Psoas muscle (tissue), 8 donors: ENCODE data around the gene TMEM8B. TPM values are rescaled to one million over a fixed set of nuclear protein-coding genes. Genes with fewer than 3 reads are reported as not detected.

Experiments used
- ATAC-seq, 4 donors: fragments of 200-7000 bp; cut with Tn5 transposase; one replicate each; pipeline ENCODE4 v1.9.1; 2020; ENCODE audit warnings: moderate library complexity in 3 of 4, mild to moderate bottlenecking in 2 of 4
- DNase-seq, 2 donors: peaks; one replicate each; pipeline ENCODE4 v3.0.0-alpha.2; 2020
- H3K27ac ChIP-seq: fragments of 200-600 bp; one replicate; pipeline ENCODE4 v1.8.0; 2022
- H3K27me3 ChIP-seq, 3 donors: fragments of 200-600 bp in 1 of 3; one replicate each; pipeline versions ENCODE4 v1.6.1 to v1.8.0; 2013 to 2022; ENCODE audit warnings: low read length in 2 of 3, mild to moderate bottlenecking in 2 of 3, moderate library complexity in 1 of 3; ENCODE audit not compliant: insufficient read depth in 3 of 3
- H3K36me3 ChIP-seq, 2 donors: fragments of 200-600 bp in 1 of 2; one replicate each; pipeline versions ENCODE4 v1.6.1 to v1.8.0; 2013 to 2022; ENCODE audit warnings: low read depth in 1 of 2, mild to moderate bottlenecking in 1 of 2, moderate library complexity in 1 of 2; ENCODE audit not compliant: insufficient read depth in 1 of 2
- H3K4me1 ChIP-seq: fragments of 200-600 bp; one replicate; pipeline ENCODE4 v1.8.0; 2022
- H3K4me3 ChIP-seq: fragments of 200-600 bp; one replicate; pipeline ENCODE4 v1.8.0; 2022; ENCODE audit warnings: mild to moderate bottlenecking
- H3K9me3 ChIP-seq: fragments of 200-600 bp; one replicate; pipeline ENCODE4 v1.8.0; 2022
- CTCF ChIP-seq: fragments of 200-600 bp; IDR thresholded peaks from one replicate; pipeline ENCODE4 v1.8.0; 2022; ENCODE audit warnings: antibody characterized with exemption
- WGBS, 3 donors: extraction: QIAGEN DNeasy Blood & Tissue Kit; methylation state at CpG; one replicate each; pipeline versions ENCODE4 v1.1.6 to v1.1.7; 2013; 5-methylcytosine and 5-hydroxymethylcytosine counted together
- intact Hi-C, 2 donors: fragments of 100-400 bp; cut with DNase I; formaldehyde crosslinking; loops; one replicate each; pipeline versions ENCODE4 v1.11.0 to v1.14.2; 2022
- polyA plus RNA-seq, 3 donors: library from polyadenylated mRNA; stranded (reverse); fragments of 200-250 nt; gene quantifications; one replicate each; pipeline ENCODE4 v1.2.3, GENCODE V29; 2013
- total RNA-seq, 4 donors: library from RNA; stranded (reverse); fragmentation: NEBNext Ultra II Directional in 2 of 4; extraction: Animal tissue kit (Norgen Biotek cat#: 25700) in 2 of 4; gene quantifications; one replicate each; pipeline versions ENCODE4 v1.2.1 to v1.2.4, GENCODE V29; 2021 to 2023
- donor health status: healthy with polysubstance abuse.
- donor health status: DM: no; HTN: no; CAD: no; lungs with moderate emphysema.
- donor health status: Bipolar disorder and iron deficiency.
- donor health status: healthy.
- donor health status: DM: yes; HTN: yes; CAD: no.
- donor health status: DM: no; HTN: no; CAD: no.
- donor health status: DM: no; HTN: no; CAD: no.
- donor health status: DM: yes; HTN: yes; CAD: no.

The TMEM8B gene
- total and polyA plus RNA-seq, 7 donors, result 2.8 to 18.5 (median 8.9) TPM

- 28 to 35% (median 34%) methylated on average over 4 of the region's 4 CpGs for WGBS, 3 donors
- intact Hi-C loops, result loop anchor here (1.0 to 2.0 kb wide), 3 partner anchors 36 to 92 kb away; no protein-coding TSS in a partner anchor
- no peaks in the 10 kb centered on the region for H3K36me3 ChIP-seq
- no peak for TF ChIP-seq CTCF
- ATAC-seq (no peak), DNase-seq (no peak)
- no peaks in the 10 kb centered on the region for H3K9me3 ChIP-seq
- H3K4me3 ChIP-seq, result no peak overlapping the region
- H3K4me1 ChIP-seq, result peaks cover 32% of the 10 kb centered on the region
- no peak overlapping the region for H3K27ac ChIP-seq
- H3K27me3 ChIP-seq, result no peaks in the 10 kb centered on the region
These were observed 39.0 kb upstream of the TMEM8B start for GRCh38 chr9:35790025-35790384.

- peak overlapping the region; percentile 88 for H3K27ac ChIP-seq
- H3K4me1 ChIP-seq, result peaks cover 35% of the 10 kb centered on the region
- 29 to 31% (median 30%) methylated on average over 34 to 37 of the region's 37 CpGs for WGBS, 3 donors
- peak; percentile 86 for TF ChIP-seq CTCF
- DNase-seq (peak; percentile 63 to 79), ATAC-seq (peak; percentile 78 to 89 (median 87))
- H3K9me3 ChIP-seq, result no peaks in the 10 kb centered on the region
- no peaks in the 10 kb centered on the region for H3K36me3 ChIP-seq
- peak overlapping the region; percentile 79 for H3K4me3 ChIP-seq
- intact Hi-C loops, result loop anchor here (1.0 to 2.0 kb wide), 3 partner anchors 36 to 92 kb away; no protein-coding TSS in a partner anchor
- no peaks in the 10 kb centered on the region for H3K27me3 ChIP-seq
These were observed 38.4 kb upstream of the TMEM8B start for GRCh38 chr9:35790385-35791296.

- H3K9me3 ChIP-seq, result no peaks in the 10 kb centered on the region
- 4 to 7% (median 5%) methylated on average over 18 to 62 of the region's 64 CpGs for WGBS, 3 donors
- peaks cover 35% of the 10 kb centered on the region for H3K4me1 ChIP-seq
- intact Hi-C loops, result loop anchor here in 1 of 2 donors (1.0 to 2.0 kb wide), 2 partner anchors 35 to 89 kb away; no protein-coding TSS in a partner anchor
- peak within 1 kb of the TSS; percentile 88 for H3K27ac ChIP-seq
- no peaks in the 10 kb centered on the region for H3K36me3 ChIP-seq
- H3K27me3 ChIP-seq, result no peaks in the 10 kb centered on the region
- H3K4me3 ChIP-seq, result peak within 1 kb of the TSS; percentile 79
- no peak for TF ChIP-seq CTCF
- DNase-seq, result peak; percentile 61 to 77
- peak; percentile 61 to 76 (median 70) for ATAC-seq
These were observed 37.6 kb upstream of the TMEM8B start, which contains the start of gene NPR2 for GRCh38 chr9:35791297-35791921. Gene NPR2 (plus strand): TSS chr9:35791591. CDS start chr9:35792409, 818 bp downstream.

GRCh38 chr9:35792024-35792813 is 36.8 kb upstream of the TMEM8B start:
- intact Hi-C loops, result loop anchor here in 1 of 2 donors (2.0 kb wide), 1 partner anchor 19 kb away; no protein-coding TSS in a partner anchor
- no peaks in the 10 kb centered on the region for H3K27me3 ChIP-seq
- H3K27ac ChIP-seq, result peak overlapping the region; percentile 88
- TF ChIP-seq CTCF, result no peak
- peak; percentile 6 to 35 (median 14) for ATAC-seq
- H3K4me1 ChIP-seq, result peaks cover 35% of the 10 kb centered on the region
- H3K36me3 ChIP-seq, result no peaks in the 10 kb centered on the region
- WGBS, 3 donors, result 65 to 83% (median 67%) methylated on average over 31 to 34 of the region's 34 CpGs
- no peaks in the 10 kb centered on the region for H3K9me3 ChIP-seq
- peak; percentile 19 to 66 for DNase-seq
- peak overlapping the region; percentile 79 for H3K4me3 ChIP-seq
